A549 (cell line): ENCODE measurements around the gene SORT1. TPM values are rescaled to one million over a fixed set of nuclear protein-coding genes. Genes with fewer than 3 reads are reported as not detected.

ENCODE experiments used
- ATAC-seq, 2 experiments: fragments of 200-7000 bp in 1 of 2; fragments of >200 bp in 1 of 2; cut with Nextera tagmentation in 1 of 2; cut with Tn5 transposase in 1 of 2; 3 replicates each; pipeline versions ENCODE4 v1.8.0 to v1.9.1; 2018 to 2020; ENCODE audit warnings: mild to moderate bottlenecking in 1 of 2, moderate library complexity in 1 of 2
- CTCF ChIA-PET: fragments of 300-600 bp; sonication (Branson Sonifier 250); formaldehyde crosslinking; extraction: SDS; loops from one replicate; lab custom pipeline; 2021; ENCODE audit warnings: antibody characterized with exemption, inconsistent platforms; lab: Yijun Ruan, JAX
- POLR2A ChIA-PET: fragments of 350-600 bp; formaldehyde crosslinking; extraction: SDS; loops from one replicate; lab custom pipeline; 2021; ENCODE audit warnings: antibody characterized with exemption, inconsistent platforms; lab: Yijun Ruan, JAX
- DNase-seq, 2 experiments: peaks; one replicate each; pipeline versions ENCODE4 v3.0.0 to v3.0.0-alpha.2; 2011 to 2016; ENCODE audit warnings: low read depth in 1 of 2, low spot score in 1 of 2
- FAIRE-seq: peaks from 2 replicates; lab custom pipeline; 2011; peaks lifted over from hg19 to GRCh38; lab: Jason Lieb, UNC
- H3K27ac ChIP-seq, 2 experiments: fragments of >200 bp; sonication (Bioruptor Twin); formaldehyde crosslinking; 3 replicates each; pipeline ENCODE4 v1.5.1; 2016 to 2017
- H3K4me1 ChIP-seq: fragments of >200 bp; sonication (Bioruptor Twin); formaldehyde crosslinking; 3 replicates; pipeline ENCODE4 v1.6.1; 2016
- H3K4me2 ChIP-seq: fragments of >200 bp; sonication (Bioruptor Twin); formaldehyde crosslinking; 3 replicates; pipeline ENCODE4 v1.6.1; 2016
- H3K4me3 ChIP-seq: fragments of >200 bp; sonication (Bioruptor Twin); formaldehyde crosslinking; 3 replicates; pipeline ENCODE4 v1.5.1; 2016
- H3K9me3 ChIP-seq: fragments of >200 bp; sonication (Bioruptor Twin); formaldehyde crosslinking; 3 replicates; pipeline ENCODE4 v1.6.1; 2016
- CHD2 ChIP-seq: fragments of 150-350 bp; IDR thresholded peaks from 2 replicates; pipeline ENCODE4 v1.6.1; 2014; ENCODE audit warnings: low read length; ENCODE audit not compliant: partially characterized antibody
- EP300 ChIP-seq, 2 experiments: fragments of >200 bp; sonication (Bioruptor Twin); formaldehyde crosslinking; IDR thresholded peaks; 2 replicates in 1 of 2; 3 replicates in 1 of 2; pipeline ENCODE4 v1.6.1; 2016 to 2017
- ESRRA ChIP-seq: fragments of 150-350 bp; IDR thresholded peaks from 2 replicates; pipeline ENCODE4 v1.6.1; 2014; ENCODE audit warnings: mild to moderate bottlenecking, low read length, borderline replicate concordance
- GATA3 ChIP-seq: IDR thresholded peaks from 2 replicates; pipeline ENCODE4 v1.6.1; 2012; ENCODE audit warnings: borderline replicate concordance
- HDAC2 ChIP-seq: fragments of 200-600 bp; sonication (generic); IDR thresholded peaks from 2 replicates; pipeline ENCODE4 v1.6.1; 2016
- HOXA7 ChIP-seq: fragments of 250-450 bp; sonication (Bioruptor Pico); IDR thresholded peaks from 2 replicates; pipeline ENCODE4 v1.5.0; 2020; ENCODE audit warnings: mild to moderate bottlenecking, moderate library complexity
- HOXB5 ChIP-seq: fragments of 250-450 bp; sonication (Bioruptor Pico); IDR thresholded peaks from 2 replicates; pipeline ENCODE4 v1.5.0; 2020; ENCODE audit warnings: mild to moderate bottlenecking, moderate library complexity
- KDM5A ChIP-seq: fragments of 200-600 bp; sonication (generic); IDR thresholded peaks from 2 replicates; pipeline ENCODE4 v1.6.1; 2016; ENCODE audit warnings: antibody characterized with exemption, mild to moderate bottlenecking
- MAFK ChIP-seq: fragments of 450-650 bp; IDR thresholded peaks from 2 replicates; pipeline ENCODE4 v1.6.1; 2014; ENCODE audit not compliant: partially characterized antibody
- MAZ ChIP-seq: fragments of 150-350 bp; IDR thresholded peaks from 2 replicates; pipeline ENCODE4 v1.6.1; 2014; ENCODE audit warnings: antibody characterized with exemption, low read depth, low read length, borderline replicate concordance
- NFE2L2 ChIP-seq: fragments of 150-350 bp; conservative IDR thresholded peaks from 2 replicates; pipeline ENCODE4 v1.6.1; 2014; ENCODE audit warnings: low read length
- NPAS2 ChIP-seq: fragments of 250-450 bp; sonication (Bioruptor Pico); IDR thresholded peaks from 2 replicates; pipeline ENCODE4 v1.8.0; 2022; ENCODE audit warnings: mild to moderate bottlenecking, moderate library complexity, borderline replicate concordance
- NR3C1 ChIP-seq: fragments of >200 bp; sonication (Bioruptor Twin); formaldehyde crosslinking; IDR thresholded peaks from 3 replicates; pipeline ENCODE4 v1.6.1; 2017
- POLR2A ChIP-seq: IDR thresholded peaks from 2 replicates; pipeline ENCODE4 v1.6.1; 2012; ENCODE audit warnings: mild to moderate bottlenecking, low read length
- RCOR1 ChIP-seq: fragments of 150-350 bp; IDR thresholded peaks from 2 replicates; pipeline ENCODE4 v1.6.1; 2014; ENCODE audit warnings: antibody characterized with exemption, low read length, low read depth
- SMC3 ChIP-seq: fragments of >200 bp; sonication (Bioruptor Twin); formaldehyde crosslinking; IDR thresholded peaks from 3 replicates; pipeline ENCODE4 v1.6.1; 2018; ENCODE audit warnings: inconsistent platforms
- SREBF2 ChIP-seq: fragments of 450-650 bp; IDR thresholded peaks from 2 replicates; pipeline ENCODE4 v1.6.1; 2014; ENCODE audit warnings: mild to moderate bottlenecking, moderate library complexity
- TP53 ChIP-seq: fragments of 250-450 bp; sonication (Bioruptor Pico); IDR thresholded peaks from 2 replicates; pipeline ENCODE4 v1.5.0; 2021; ENCODE audit warnings: mild to moderate bottlenecking, moderate library complexity
- ZNF302 ChIP-seq: fragments of 250-450 bp; sonication (Bioruptor Pico); IDR thresholded peaks from 2 replicates; pipeline ENCODE4 v1.9.0; 2021; ENCODE audit warnings: inconsistent platforms, mild to moderate bottlenecking, moderate library complexity
- ZSCAN20 ChIP-seq: fragments of 250-450 bp; sonication (Bioruptor Pico); IDR thresholded peaks from 2 replicates; pipeline ENCODE4 v1.8.0; 2022; ENCODE audit warnings: mild to moderate bottlenecking, moderate library complexity
- WGBS: methylation state at CpG from one replicate; pipeline ENCODE4 v1.1.6; 2017; ENCODE audit errors: missing lambda C conversion rate; 5-methylcytosine and 5-hydroxymethylcytosine counted together
- polyA plus RNA-seq, 4 experiments: library from polyadenylated mRNA; depleted of rRNA in 3 of 4; stranded (reverse); fragments of >200 nt; fragmentation: RNase III in 1 of 4; extraction: RNeasy Plus Mini Kit Qiagen cat#74134 plus additional on column Dnase treatment in 1 of 4; gene quantifications; 2 replicates in 3 of 4; 3 replicates in 1 of 4; pipeline ENCODE4 v1.2.3, GENCODE V29; 2011 to 2017
- TF ChIP-seq, protein P1 (sequence below): fragments of >200 bp; sonication (Bioruptor Twin); formaldehyde crosslinking; IDR thresholded peaks from 3 replicates; pipeline ENCODE4 v1.5.1; 2016
- TF ChIP-seq, protein P2 (sequence below): fragments of >200 bp; sonication (Bioruptor Twin); formaldehyde crosslinking; IDR thresholded peaks from 2 replicates; pipeline ENCODE4 v1.6.1; 2016
- TF ChIP-seq, protein P3 (sequence below): fragments of 200-600 bp; sonication (generic); IDR thresholded peaks from 2 replicates; pipeline ENCODE4 v1.6.1; 2016; ENCODE audit warnings: antibody characterized with exemption, mild to moderate bottlenecking, moderate library complexity
- TF ChIP-seq, protein P4 (sequence below): fragments of 450-650 bp; IDR thresholded peaks from 2 replicates; pipeline ENCODE4 v1.6.1; 2014; ENCODE audit warnings: antibody characterized with exemption
- TF ChIP-seq, protein P5 (sequence below): IDR thresholded peaks from 2 replicates; pipeline ENCODE4 v1.6.1; 2012

Gene SORT1
- polyA plus RNA-seq, 2 of the 4 experiments (the other 2 are of a cell fraction), result 6.0 to 14.7 TPM

DNA sequence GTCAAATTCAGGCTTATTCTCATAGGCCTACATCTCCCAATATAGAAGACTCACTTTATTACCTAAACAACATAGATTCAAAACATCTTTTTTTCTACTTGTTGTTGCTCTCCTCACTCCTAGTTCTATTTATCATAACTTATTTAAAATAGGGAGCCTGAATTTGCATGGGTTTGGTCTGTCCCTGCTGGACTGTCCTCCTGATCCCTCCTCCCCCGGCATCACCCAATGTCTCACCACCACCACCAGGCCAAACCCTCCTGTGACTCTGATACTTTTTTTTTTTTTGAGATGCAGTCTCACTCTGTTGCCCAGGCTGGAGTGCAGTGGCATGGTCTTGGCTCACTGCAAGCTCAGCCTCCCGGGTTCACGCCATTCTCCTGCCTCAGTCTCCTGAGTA lies 59.1 kb downstream of the SORT1 start:
- TF ChIP-seq HOXB5 (CRISPR knock-in tag) (no peak), ZNF302 (CRISPR knock-in tag) (no peak), SMC3 (no peak), CHD2 (no peak), HOXA7 (CRISPR knock-in tag) (no peak), TP53 (CRISPR knock-in tag) (no peak), NPAS2 (CRISPR knock-in tag) (no peak), EP300 (IDR thresholded peaks at IDR 0.05) (no peak), ESRRA (no peak), ZSCAN20 (no peak), GATA3 (no peak)
- TF ChIP-seq, protein P1, sequence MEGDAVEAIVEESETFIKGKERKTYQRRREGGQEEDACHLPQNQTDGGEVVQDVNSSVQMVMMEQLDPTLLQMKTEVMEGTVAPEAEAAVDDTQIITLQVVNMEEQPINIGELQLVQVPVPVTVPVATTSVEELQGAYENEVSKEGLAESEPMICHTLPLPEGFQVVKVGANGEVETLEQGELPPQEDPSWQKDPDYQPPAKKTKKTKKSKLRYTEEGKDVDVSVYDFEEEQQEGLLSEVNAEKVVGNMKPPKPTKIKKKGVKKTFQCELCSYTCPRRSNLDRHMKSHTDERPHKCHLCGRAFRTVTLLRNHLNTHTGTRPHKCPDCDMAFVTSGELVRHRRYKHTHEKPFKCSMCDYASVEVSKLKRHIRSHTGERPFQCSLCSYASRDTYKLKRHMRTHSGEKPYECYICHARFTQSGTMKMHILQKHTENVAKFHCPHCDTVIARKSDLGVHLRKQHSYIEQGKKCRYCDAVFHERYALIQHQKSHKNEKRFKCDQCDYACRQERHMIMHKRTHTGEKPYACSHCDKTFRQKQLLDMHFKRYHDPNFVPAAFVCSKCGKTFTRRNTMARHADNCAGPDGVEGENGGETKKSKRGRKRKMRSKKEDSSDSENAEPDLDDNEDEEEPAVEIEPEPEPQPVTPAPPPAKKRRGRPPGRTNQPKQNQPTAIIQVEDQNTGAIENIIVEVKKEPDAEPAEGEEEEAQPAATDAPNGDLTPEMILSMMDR, result no peak
- TF ChIP-seq, protein P2, sequence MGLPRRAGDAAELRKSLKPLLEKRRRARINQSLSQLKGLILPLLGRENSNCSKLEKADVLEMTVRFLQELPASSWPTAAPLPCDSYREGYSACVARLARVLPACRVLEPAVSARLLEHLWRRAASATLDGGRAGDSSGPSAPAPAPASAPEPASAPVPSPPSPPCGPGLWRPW, result no peak
- TF ChIP-seq, protein P3, sequence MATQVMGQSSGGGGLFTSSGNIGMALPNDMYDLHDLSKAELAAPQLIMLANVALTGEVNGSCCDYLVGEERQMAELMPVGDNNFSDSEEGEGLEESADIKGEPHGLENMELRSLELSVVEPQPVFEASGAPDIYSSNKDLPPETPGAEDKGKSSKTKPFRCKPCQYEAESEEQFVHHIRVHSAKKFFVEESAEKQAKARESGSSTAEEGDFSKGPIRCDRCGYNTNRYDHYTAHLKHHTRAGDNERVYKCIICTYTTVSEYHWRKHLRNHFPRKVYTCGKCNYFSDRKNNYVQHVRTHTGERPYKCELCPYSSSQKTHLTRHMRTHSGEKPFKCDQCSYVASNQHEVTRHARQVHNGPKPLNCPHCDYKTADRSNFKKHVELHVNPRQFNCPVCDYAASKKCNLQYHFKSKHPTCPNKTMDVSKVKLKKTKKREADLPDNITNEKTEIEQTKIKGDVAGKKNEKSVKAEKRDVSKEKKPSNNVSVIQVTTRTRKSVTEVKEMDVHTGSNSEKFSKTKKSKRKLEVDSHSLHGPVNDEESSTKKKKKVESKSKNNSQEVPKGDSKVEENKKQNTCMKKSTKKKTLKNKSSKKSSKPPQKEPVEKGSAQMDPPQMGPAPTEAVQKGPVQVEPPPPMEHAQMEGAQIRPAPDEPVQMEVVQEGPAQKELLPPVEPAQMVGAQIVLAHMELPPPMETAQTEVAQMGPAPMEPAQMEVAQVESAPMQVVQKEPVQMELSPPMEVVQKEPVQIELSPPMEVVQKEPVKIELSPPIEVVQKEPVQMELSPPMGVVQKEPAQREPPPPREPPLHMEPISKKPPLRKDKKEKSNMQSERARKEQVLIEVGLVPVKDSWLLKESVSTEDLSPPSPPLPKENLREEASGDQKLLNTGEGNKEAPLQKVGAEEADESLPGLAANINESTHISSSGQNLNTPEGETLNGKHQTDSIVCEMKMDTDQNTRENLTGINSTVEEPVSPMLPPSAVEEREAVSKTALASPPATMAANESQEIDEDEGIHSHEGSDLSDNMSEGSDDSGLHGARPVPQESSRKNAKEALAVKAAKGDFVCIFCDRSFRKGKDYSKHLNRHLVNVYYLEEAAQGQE, result no peak
- H3K4me1 ChIP-seq, result no peaks in the 10 kb centered on the region
- H3K4me3 ChIP-seq, result no peak overlapping the region
- WGBS, result 93% methylated on average over 3 of the region's 3 CpGs
- H3K9me3 ChIP-seq, result no peaks in the 10 kb centered on the region
- DNase-seq (no peak), FAIRE-seq (no peak), ATAC-seq (no peak)
- CTCF ChIA-PET, result no interaction called here
- no peak overlapping the region for H3K27ac ChIP-seq
- POLR2A ChIA-PET, result no interaction called here
- no peak overlapping the region for H3K4me2 ChIP-seq

DNA sequence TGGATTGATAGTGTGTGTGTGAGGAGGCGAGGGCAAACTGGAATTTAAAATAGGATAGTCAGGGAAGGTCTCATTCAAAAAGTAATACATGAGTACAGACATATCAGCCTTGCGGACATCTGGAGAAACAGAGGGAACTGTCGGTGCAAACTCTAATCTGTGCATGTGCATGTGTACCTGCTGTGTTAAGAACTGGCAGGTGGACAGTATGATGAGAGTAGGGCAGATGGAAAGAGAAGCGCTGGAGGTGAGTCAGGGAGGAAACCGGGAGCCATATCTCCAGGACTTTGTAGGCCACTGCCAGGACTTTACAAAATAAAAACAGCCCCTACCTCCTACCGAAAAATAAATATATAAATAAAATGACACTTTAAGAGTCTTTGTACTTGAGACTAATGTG lies 59.6 kb downstream of the SORT1 start:
- no peaks in the 10 kb centered on the region for H3K4me1 ChIP-seq
- TF ChIP-seq SREBF2 (no peak), KDM5A (no peak), POLR2A (no peak)
- ChIA-PET CTCF (no interaction called here), POLR2A (no interaction called here)
- 91% methylated on average over 6 of the region's 6 CpGs for WGBS
- DNase-seq, result no peak
- H3K4me2 ChIP-seq, result no peak overlapping the region
- no peak for FAIRE-seq
- H3K4me3 ChIP-seq, result no peak overlapping the region
- ATAC-seq, result no peak
- H3K27ac ChIP-seq, result no peak overlapping the region
- H3K9me3 ChIP-seq, result no peaks in the 10 kb centered on the region

DNA sequence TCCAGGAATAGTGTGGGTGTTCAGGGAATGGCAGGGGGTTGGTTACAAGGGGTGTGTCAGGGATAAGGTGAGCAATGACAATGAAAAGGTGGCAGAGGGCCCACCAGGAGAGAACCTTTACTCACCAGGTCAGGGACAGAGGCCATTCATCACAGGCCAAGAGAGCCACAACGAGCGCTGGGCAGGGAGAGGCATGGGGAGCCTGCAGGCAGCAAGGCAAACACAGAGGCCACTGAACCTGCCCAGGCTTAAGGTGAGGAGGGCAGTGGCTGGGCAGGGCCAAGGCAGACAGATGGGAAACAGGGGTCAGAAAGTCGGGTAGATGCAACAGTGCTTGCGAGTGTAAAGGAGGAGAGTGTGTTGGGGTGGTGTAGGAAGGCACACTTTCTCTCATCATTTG lies 62.6 kb downstream of the SORT1 start:
- Histone ChIP-seq H3K9me3 (peaks cover 10% of the 10 kb centered on the region; the same call in 1 of the 3 replicates), H3K4me1 (no peaks in the 10 kb centered on the region), H3K4me3 (no peak overlapping the region), H3K27ac (no peak overlapping the region), H3K4me2 (no peak overlapping the region)
- DNase-seq, result no peak
- 85% methylated on average over 4 of the region's 4 CpGs for WGBS
- ChIA-PET CTCF (interaction anchor here (1.3 kb wide), 1 partner anchor 134 kb away, joined by 4 read pairs; no protein-coding TSS in a partner anchor), POLR2A (no interaction called here)
- FAIRE-seq, result no peak
- no peak for ATAC-seq
- TF ChIP-seq, protein P4, sequence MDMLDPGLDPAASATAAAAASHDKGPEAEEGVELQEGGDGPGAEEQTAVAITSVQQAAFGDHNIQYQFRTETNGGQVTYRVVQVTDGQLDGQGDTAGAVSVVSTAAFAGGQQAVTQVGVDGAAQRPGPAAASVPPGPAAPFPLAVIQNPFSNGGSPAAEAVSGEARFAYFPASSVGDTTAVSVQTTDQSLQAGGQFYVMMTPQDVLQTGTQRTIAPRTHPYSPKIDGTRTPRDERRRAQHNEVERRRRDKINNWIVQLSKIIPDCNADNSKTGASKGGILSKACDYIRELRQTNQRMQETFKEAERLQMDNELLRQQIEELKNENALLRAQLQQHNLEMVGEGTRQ, result no peak
- TF ChIP-seq HOXA7 (CRISPR knock-in tag), result no peak
- no peak for TF ChIP-seq MAFK
- TF ChIP-seq, protein P2, result no peak
- no peak for TF ChIP-seq MAZ
- TF ChIP-seq NFE2L2, result no peak
- TF ChIP-seq, protein P5, sequence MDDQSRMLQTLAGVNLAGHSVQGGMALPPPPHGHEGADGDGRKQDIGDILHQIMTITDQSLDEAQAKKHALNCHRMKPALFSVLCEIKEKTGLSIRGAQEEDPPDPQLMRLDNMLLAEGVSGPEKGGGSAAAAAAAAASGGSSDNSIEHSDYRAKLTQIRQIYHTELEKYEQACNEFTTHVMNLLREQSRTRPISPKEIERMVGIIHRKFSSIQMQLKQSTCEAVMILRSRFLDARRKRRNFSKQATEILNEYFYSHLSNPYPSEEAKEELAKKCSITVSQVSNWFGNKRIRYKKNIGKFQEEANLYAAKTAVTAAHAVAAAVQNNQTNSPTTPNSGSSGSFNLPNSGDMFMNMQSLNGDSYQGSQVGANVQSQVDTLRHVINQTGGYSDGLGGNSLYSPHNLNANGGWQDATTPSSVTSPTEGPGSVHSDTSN, result no peak
- no peak for TF ChIP-seq HDAC2
- TF ChIP-seq RCOR1, result no peak
- TF ChIP-seq, protein P3, result no peak
- no peak for TF ChIP-seq NR3C1
